PFSK-1 (cell line): Measurements from ENCODE around the gene COX17.

Experiments
- FOXP2 ChIP-seq: optimal IDR thresholded peaks from 2 replicates; pipeline ENCODE3; 2011; ENCODE audit warnings: borderline replicate concordance, control low read depth, inconsistent platforms; ENCODE audit not compliant: insufficient read depth; ENCODE audit errors: extremely low read length, extremely low read depth
- POLR2AphosphoS5 ChIP-seq: IDR thresholded peaks from 2 replicates; pipeline ENCODE4 v1.6.1; 2012; ENCODE audit warnings: low read depth, mild to moderate bottlenecking, control low read depth, low read length, moderate library complexity
- REST ChIP-seq, 2 experiments: IDR thresholded peaks; 2 replicates each; pipeline versions ENCODE4 v1.6.1 to v1.8.0; 2011 to 2012; ENCODE audit warnings: low read depth in 2 of 2, low read length in 2 of 2, control low read depth in 1 of 2, inconsistent platforms in 1 of 2, mild to moderate bottlenecking in 1 of 2, moderate library complexity in 1 of 2; ENCODE audit not compliant: insufficient read depth in 1 of 2
- SIN3A ChIP-seq: IDR thresholded peaks from 2 replicates; pipeline ENCODE4 v1.6.1; 2012; ENCODE audit warnings: mild to moderate bottlenecking, low read length, moderate library complexity, borderline replicate concordance; ENCODE audit not compliant: insufficient read depth
- TAF1 ChIP-seq: IDR thresholded peaks from 2 replicates; pipeline ENCODE4 v1.6.1; 2012; ENCODE audit warnings: low read length, control low read depth, borderline replicate concordance; ENCODE audit not compliant: insufficient read depth

The COX17 gene

GRCh38 chr3:119636891-119637611 is 40.2 kb downstream of the COX17 start:
- TF ChIP-seq TAF1 (no peak), REST (IDR thresholded peaks at IDR 0.05; ENCODE audit: insufficient read depth in 1 of 2, low read depth in 2 of 2, low read length in 2 of 2) (no peak), SIN3A (no peak), FOXP2 (no peak), POLR2AphosphoS5 (no peak)

- TF ChIP-seq SIN3A, result no peak
- TF ChIP-seq POLR2AphosphoS5, result no peak
- no peak for TF ChIP-seq TAF1
- TF ChIP-seq REST (IDR thresholded peaks at IDR 0.05; ENCODE audit: insufficient read depth in 1 of 2, low read depth in 2 of 2, low read length in 2 of 2), result no peak
- TF ChIP-seq FOXP2, result no peak
These were observed 41.0 kb downstream of the COX17 start for GRCh38 chr3:119636249-119636648.

GRCh38 chr3:119635719-119636118 is 41.5 kb downstream of the COX17 start:
- TF ChIP-seq FOXP2, result no peak
- TF ChIP-seq SIN3A, result no peak
- TF ChIP-seq POLR2AphosphoS5, result no peak
- TF ChIP-seq REST (IDR thresholded peaks at IDR 0.05; ENCODE audit: insufficient read depth in 1 of 2, low read depth in 2 of 2, low read length in 2 of 2), result no peak
- TF ChIP-seq TAF1, result no peak

GRCh38 chr3:119632829-119633228 is 44.4 kb downstream of the COX17 start:
- TF ChIP-seq POLR2AphosphoS5 (no peak), FOXP2 (no peak), SIN3A (no peak), TAF1 (no peak), REST (IDR thresholded peaks at IDR 0.05; ENCODE audit: insufficient read depth in 1 of 2, low read depth in 2 of 2, low read length in 2 of 2) (no peak)
